Adrenal gland (tissue), 12 donors: ENCODE results near the gene CDCA4. TPM values are rescaled to one million over a fixed set of nuclear protein-coding genes. Genes with fewer than 3 reads are reported as not detected.

Experiments used
- DNase-seq, 7 donors: peaks; one replicate each; pipeline ENCODE4 v3.0.0-alpha.2; 2019 to 2020
- H3K27ac ChIP-seq, 5 donors: fragments of 200-600 bp; sonication (generic) in 4 of 5; 1 replicate in 3 of 5; 2 replicates in 2 of 5; pipeline versions ENCODE4 v1.5.1 to v1.8.0; 2016 to 2020; ENCODE audit warnings: mild to moderate bottlenecking in 1 of 5
- H3K27me3 ChIP-seq: fragments of 200-600 bp; 2 replicates; pipeline ENCODE4 v1.8.0; 2021
- H3K36me3 ChIP-seq, 2 donors: fragments of 200-600 bp; replicated peaks in 1 of 2; 1 replicate in 1 of 2; 2 replicates in 1 of 2; pipeline versions ENCODE4 v1.5.1 to v1.8.0; 2018 to 2022
- H3K4me1 ChIP-seq, 2 donors: fragments of 200-600 bp; replicated peaks in 1 of 2; 1 replicate in 1 of 2; 2 replicates in 1 of 2; pipeline versions ENCODE4 v1.5.1 to v1.8.0; 2018 to 2021
- H3K4me3 ChIP-seq, 4 donors: fragments of 200-600 bp; sonication (generic) in 3 of 4; one replicate each; pipeline ENCODE4 v1.5.1; 2016 to 2018
- H3K9me3 ChIP-seq, 3 donors: fragments of 200-600 bp; sonication (generic) in 1 of 3; replicated peaks in 1 of 3; 1 replicate in 2 of 3; 2 replicates in 1 of 3; pipeline versions ENCODE4 v1.5.1 to v1.8.0; 2016 to 2021
- CTCF ChIP-seq, 6 experiments: fragments of 450-650 bp in 4 of 6; fragments of 200-600 bp in 2 of 6; sonication (generic) in 1 of 6; IDR thresholded peaks; 1 replicate in 5 of 6; 2 replicates in 1 of 6; pipeline versions ENCODE4 v1.5.1 to v1.8.0; 2016 to 2021; ENCODE audit warnings: antibody characterized with exemption in 6 of 6, mild to moderate bottlenecking in 2 of 6, moderate library complexity in 1 of 6
- POLR2A ChIP-seq, 2 donors: fragments of 450-650 bp; IDR thresholded peaks; one replicate each; pipeline ENCODE4 v1.6.1; 2017; ENCODE audit warnings: antibody characterized with exemption in 2 of 2, mild to moderate bottlenecking in 2 of 2, moderate library complexity in 1 of 2
- WGBS, 4 donors: extraction: QIAGEN DNeasy Blood & Tissue Kit in 2 of 4; methylation state at CpG; one replicate each; pipeline versions ENCODE4 v1.1.5 to v1.1.7; 2013 to 2017; 5-methylcytosine and 5-hydroxymethylcytosine counted together
- intact Hi-C, 2 donors: fragments of 100-400 bp; cut with DNase I; formaldehyde crosslinking; loops; one replicate each; pipeline versions ENCODE4 v1.14.1 to v1.15.0; 2022 to 2023
- polyA plus RNA-seq, 3 donors: library from polyadenylated mRNA; stranded (reverse); fragments of 200-250 nt in 2 of 3; fragments of 350-450 nt in 1 of 3; fragmentation: Illumina TruSeq in 1 of 3; extraction: RNeasy Lipid Tissue Mini Kit (QIAGEN cat#74804) in 1 of 3; gene quantifications; one replicate each; pipeline ENCODE4 v1.2.3, GENCODE V29; 2013 to 2014
- total RNA-seq, 9 donors: library from RNA; depleted of rRNA in 4 of 9; stranded (reverse); fragments of >200 nt in 4 of 9; fragments of 120-200 nt in 1 of 9; fragmentation: NEBNext Ultra II Directional in 1 of 9; extraction: Animal tissue kit (Norgen Biotek cat#: 25700) in 1 of 9; gene quantifications; one replicate each; pipeline versions ENCODE4 v1.1.0 to v1.2.4, GENCODE V29; 2013 to 2023
- donor health status: healthy with polysubstance abuse.
- donor health status: Bipolar disorder and iron deficiency.
- donor health status: DM: yes; HTN: yes; CAD: no.
- donor health status: DM: no; HTN: no; CAD: no.
- donor health status: DM: no; HTN: no; CAD: no.
- donor health status: DM: yes; HTN: yes; CAD: no.

CDCA4 gene
- total and polyA plus RNA-seq, 12 donors, result 0.66 to 10.5 (median 4.1) TPM

GRCh38 chr14:105055736-105056302, 34.9 kb upstream of the CDCA4 start:
- WGBS, 4 donors, result 65 to 79% (median 69%) methylated on average over 28 to 33 of the region's 33 CpGs
- H3K9me3 ChIP-seq, result no peaks in the 10 kb centered on the region
- peaks cover 4% of the 10 kb centered on the region for H3K27me3 ChIP-seq
- intact Hi-C loops, result no loop called here
- no peaks in the 10 kb centered on the region for H3K4me1 ChIP-seq
- TF ChIP-seq CTCF (IDR thresholded peaks at IDR 0.05), result no peak
- TF ChIP-seq POLR2A (IDR thresholded peaks at IDR 0.05), result no peak
- H3K27ac ChIP-seq, result no peak overlapping the region
- H3K36me3 ChIP-seq, result no peaks in the 10 kb centered on the region
- H3K4me3 ChIP-seq, result no peak overlapping the region
- DNase-seq, result no peak

GRCh38 chr14:105055334-105055733, 34.5 kb upstream of the CDCA4 start:
- Histone ChIP-seq H3K9me3 (no peaks in the 10 kb centered on the region), H3K36me3 (no peaks in the 10 kb centered on the region), H3K27me3 (peaks cover 5% of the 10 kb centered on the region), H3K4me3 (no peak overlapping the region), H3K4me1 (no peaks in the 10 kb centered on the region), H3K27ac (no peak overlapping the region)
- intact Hi-C loops, result no loop called here
- no peak for DNase-seq
- 52 to 62% (median 60%) methylated on average over 15 of the region's 15 CpGs for WGBS, 4 donors
- TF ChIP-seq CTCF (IDR thresholded peaks at IDR 0.05), result no peak
- no peak for TF ChIP-seq POLR2A (IDR thresholded peaks at IDR 0.05)

GRCh38 chr14:105053996-105054395, 33.1 kb upstream of the CDCA4 start:
- DNase-seq, result no peak
- Histone ChIP-seq H3K36me3 (no peaks in the 10 kb centered on the region), H3K4me3 (no peak overlapping the region), H3K27me3 (peaks cover 12% of the 10 kb centered on the region), H3K27ac (no peak overlapping the region), H3K4me1 (no peaks in the 10 kb centered on the region), H3K9me3 (no peaks in the 10 kb centered on the region)
- TF ChIP-seq POLR2A (IDR thresholded peaks at IDR 0.05) (no peak), CTCF (IDR thresholded peaks at IDR 0.05) (no peak)
- WGBS, 4 donors, result 89 to 92% (median 90%) methylated on average over 11 to 15 of the region's 15 CpGs
- intact Hi-C loops, result no loop called here

GRCh38 chr14:105053421-105053820, 32.5 kb upstream of the CDCA4 start:
- DNase-seq, result no peak
- Histone ChIP-seq H3K27ac (no peak overlapping the region), H3K36me3 (no peaks in the 10 kb centered on the region), H3K27me3 (peaks cover 10% of the 10 kb centered on the region), H3K9me3 (no peaks in the 10 kb centered on the region), H3K4me1 (no peaks in the 10 kb centered on the region), H3K4me3 (no peak overlapping the region)
- intact Hi-C loops, result no loop called here
- 71 to 86% (median 81%) methylated on average over 6 of the region's 6 CpGs for WGBS, 4 donors
- no peak for TF ChIP-seq POLR2A (IDR thresholded peaks at IDR 0.05)
- no peak for TF ChIP-seq CTCF (IDR thresholded peaks at IDR 0.05)
